ENCODE measurements around the gene PRSS53.

PRSS53 gene

GRCh38 chr16:31055613-31056012 is 33.1 kb downstream of the PRSS53 start:
- no peaks in the 10 kb centered on the region for H3K4me1 ChIP-seq (ENCODE audit: insufficient read depth, low read length, poor library complexity, severe bottlenecking)
- H3F3A ChIP-seq (ENCODE audit: low read depth) = no peaks in the 10 kb centered on the region
- H3K79me2 ChIP-seq (ENCODE audit: insufficient read depth, low read length) = no peaks in the 10 kb centered on the region
- H3K9me3 ChIP-seq (ENCODE audit: insufficient read depth, low read depth, low read length) = no peaks in the 10 kb centered on the region
- no peak for TF ChIP-seq EZH2phosphoT487 (IDR thresholded peaks at IDR 0.05; ENCODE audit: borderline replicate concordance)
- TF ChIP-seq, protein P1, sequence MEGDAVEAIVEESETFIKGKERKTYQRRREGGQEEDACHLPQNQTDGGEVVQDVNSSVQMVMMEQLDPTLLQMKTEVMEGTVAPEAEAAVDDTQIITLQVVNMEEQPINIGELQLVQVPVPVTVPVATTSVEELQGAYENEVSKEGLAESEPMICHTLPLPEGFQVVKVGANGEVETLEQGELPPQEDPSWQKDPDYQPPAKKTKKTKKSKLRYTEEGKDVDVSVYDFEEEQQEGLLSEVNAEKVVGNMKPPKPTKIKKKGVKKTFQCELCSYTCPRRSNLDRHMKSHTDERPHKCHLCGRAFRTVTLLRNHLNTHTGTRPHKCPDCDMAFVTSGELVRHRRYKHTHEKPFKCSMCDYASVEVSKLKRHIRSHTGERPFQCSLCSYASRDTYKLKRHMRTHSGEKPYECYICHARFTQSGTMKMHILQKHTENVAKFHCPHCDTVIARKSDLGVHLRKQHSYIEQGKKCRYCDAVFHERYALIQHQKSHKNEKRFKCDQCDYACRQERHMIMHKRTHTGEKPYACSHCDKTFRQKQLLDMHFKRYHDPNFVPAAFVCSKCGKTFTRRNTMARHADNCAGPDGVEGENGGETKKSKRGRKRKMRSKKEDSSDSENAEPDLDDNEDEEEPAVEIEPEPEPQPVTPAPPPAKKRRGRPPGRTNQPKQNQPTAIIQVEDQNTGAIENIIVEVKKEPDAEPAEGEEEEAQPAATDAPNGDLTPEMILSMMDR (conservative IDR thresholded peaks at IDR 0.05; ENCODE audit: low read length) = no peak
- H4K20me1 ChIP-seq (ENCODE audit: insufficient read depth, low read length, poor library complexity, severe bottlenecking) = no peaks in the 10 kb centered on the region
- H3K9ac ChIP-seq (ENCODE audit: low read depth, low read length, poor library complexity, severe bottlenecking) = no peak overlapping the region
- H3K4me2 ChIP-seq (ENCODE audit: low read depth, low read length, poor library complexity, severe bottlenecking) = no peak overlapping the region
- H3K9me2 ChIP-seq (replicated peaks; ENCODE audit: low read depth, low read length) = no peaks in the 10 kb centered on the region
- H3K36me3 ChIP-seq (ENCODE audit: insufficient read depth, low read length) = peaks cover 11% of the 10 kb centered on the region; the same call in 1 of the 2 replicates
- H2AFZ ChIP-seq (ENCODE audit: low read length) = no peak overlapping the region
- H3K4me3 ChIP-seq (ENCODE audit: low read length, poor library complexity, severe bottlenecking) = no peak overlapping the region
- H3K27me3 ChIP-seq (ENCODE audit: insufficient read depth, low read length, poor library complexity, severe bottlenecking) = no peaks in the 10 kb centered on the region

GRCh38 chr16:31052114-31052513 is 36.6 kb downstream of the PRSS53 start:
- Histone ChIP-seq H3K4me2 (ENCODE audit: low read depth, low read length, poor library complexity, severe bottlenecking) (no peak overlapping the region), H3K9ac (ENCODE audit: low read depth, low read length, poor library complexity, severe bottlenecking) (no peak overlapping the region)

GRCh38 chr16:31050280-31051030 is 38.3 kb downstream of the PRSS53 start:
- no peak overlapping the region for H3K4me2 ChIP-seq (ENCODE audit: low read depth, low read length, poor library complexity, severe bottlenecking)
- no peaks in the 10 kb centered on the region for H3K79me2 ChIP-seq (ENCODE audit: insufficient read depth, low read length)
- H2AFZ ChIP-seq (ENCODE audit: low read length) = no peak overlapping the region
- H3K4me3 ChIP-seq (ENCODE audit: low read length, poor library complexity, severe bottlenecking) = no peak overlapping the region
- TF ChIP-seq EZH2phosphoT487 (IDR thresholded peaks at IDR 0.05; ENCODE audit: borderline replicate concordance) = no peak
- TF ChIP-seq, protein P1 (conservative IDR thresholded peaks at IDR 0.05; ENCODE audit: low read length) = no peak
- H3K36me3 ChIP-seq (ENCODE audit: insufficient read depth, low read length) = no peaks in the 10 kb centered on the region
- H3K9me2 ChIP-seq (replicated peaks; ENCODE audit: low read depth, low read length) = no peaks in the 10 kb centered on the region
- H3K9me3 ChIP-seq (ENCODE audit: insufficient read depth, low read depth, low read length) = no peaks in the 10 kb centered on the region
- no peaks in the 10 kb centered on the region for H3K27me3 ChIP-seq (ENCODE audit: insufficient read depth, low read length, poor library complexity, severe bottlenecking)
- H3K9ac ChIP-seq (ENCODE audit: low read depth, low read length, poor library complexity, severe bottlenecking) = no peak overlapping the region
- H4K20me1 ChIP-seq (ENCODE audit: insufficient read depth, low read length, poor library complexity, severe bottlenecking) = no peaks in the 10 kb centered on the region
- no peaks in the 10 kb centered on the region for H3K4me1 ChIP-seq (ENCODE audit: insufficient read depth, low read length, poor library complexity, severe bottlenecking)
- no peaks in the 10 kb centered on the region for H3F3A ChIP-seq (ENCODE audit: low read depth)

More at GRCh38 chr16:31052114-31052513, 36.6 kb downstream of the PRSS53 start:
- Histone ChIP-seq H3K4me3 (ENCODE audit: low read length, poor library complexity, severe bottlenecking) (no peak overlapping the region), H3K9me3 (ENCODE audit: insufficient read depth, low read depth, low read length) (no peaks in the 10 kb centered on the region), H3K79me2 (ENCODE audit: insufficient read depth, low read length) (no peaks in the 10 kb centered on the region), H3K27me3 (ENCODE audit: insufficient read depth, low read length, poor library complexity, severe bottlenecking) (no peaks in the 10 kb centered on the region), H3K36me3 (ENCODE audit: insufficient read depth, low read length) (no peaks in the 10 kb centered on the region), H3F3A (ENCODE audit: low read depth) (no peaks in the 10 kb centered on the region), H3K9me2 (replicated peaks; ENCODE audit: low read depth, low read length) (no peaks in the 10 kb centered on the region), H3K4me1 (ENCODE audit: insufficient read depth, low read length, poor library complexity, severe bottlenecking) (no peaks in the 10 kb centered on the region), H2AFZ (ENCODE audit: low read length) (no peak overlapping the region), H4K20me1 (ENCODE audit: insufficient read depth, low read length, poor library complexity, severe bottlenecking) (no peaks in the 10 kb centered on the region)
- TF ChIP-seq EZH2phosphoT487 (IDR thresholded peaks at IDR 0.05; ENCODE audit: borderline replicate concordance) = no peak
- TF ChIP-seq, protein P1 (conservative IDR thresholded peaks at IDR 0.05; ENCODE audit: low read length) = no peak

All from Loucy (cell line).